Activated CD4-positive, CD25-positive, alpha-beta regulatory T cell (primary cell): ENCODE data around the gene PRELID1.

Experiments used
- DNase-seq, 4 experiments: peaks; one replicate each; lab custom pipeline; 2025; lab: John Stamatoyannopoulos, UW

Gene PRELID1

GRCh38 chr5:177314376-177315342, 11.1 kb downstream of the PRELID1 start:
- DNase-seq, result no peak

DNA sequence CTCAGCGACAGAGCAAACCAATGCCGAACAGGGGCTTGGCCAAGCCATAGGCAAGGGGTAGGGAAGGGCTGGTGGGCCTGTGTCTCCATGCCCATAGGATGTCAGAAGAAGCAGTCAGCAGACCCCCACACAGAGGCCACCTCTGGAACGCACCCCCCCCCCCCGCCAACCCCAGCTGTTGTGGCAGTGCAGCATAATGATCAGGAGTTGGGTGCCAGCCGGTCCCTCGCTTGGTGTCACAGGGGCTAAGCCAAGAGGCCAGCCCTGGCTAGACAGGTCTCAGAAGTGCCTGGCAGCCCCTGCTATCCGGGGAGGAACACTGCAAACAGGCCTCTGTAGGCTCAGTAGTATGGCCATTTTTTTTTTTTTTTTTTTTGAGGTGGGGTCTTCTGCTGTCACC, 11.8 kb downstream of the PRELID1 start:
- DNase-seq, result no peak

DNA sequence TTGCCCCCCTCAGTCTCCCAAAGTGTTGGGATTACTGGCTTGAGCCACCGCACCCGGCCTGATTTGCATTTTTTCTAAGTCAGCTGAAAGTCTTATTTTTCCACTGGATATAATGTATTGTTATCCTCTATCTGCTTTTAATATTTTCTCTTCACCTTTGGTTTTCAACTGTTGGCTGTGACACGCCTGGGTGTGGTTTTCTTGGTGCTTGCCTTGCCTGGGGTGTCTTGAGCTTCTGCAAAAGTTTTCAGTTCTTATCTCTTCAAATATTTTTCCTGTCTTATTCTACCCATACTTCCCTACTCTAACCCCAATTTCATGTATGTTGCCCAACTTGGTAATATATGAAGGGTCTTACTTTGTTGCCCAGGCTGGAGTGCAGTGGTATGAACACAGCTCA, 12.4 kb downstream of the PRELID1 start:
- no peak for DNase-seq

DNA sequence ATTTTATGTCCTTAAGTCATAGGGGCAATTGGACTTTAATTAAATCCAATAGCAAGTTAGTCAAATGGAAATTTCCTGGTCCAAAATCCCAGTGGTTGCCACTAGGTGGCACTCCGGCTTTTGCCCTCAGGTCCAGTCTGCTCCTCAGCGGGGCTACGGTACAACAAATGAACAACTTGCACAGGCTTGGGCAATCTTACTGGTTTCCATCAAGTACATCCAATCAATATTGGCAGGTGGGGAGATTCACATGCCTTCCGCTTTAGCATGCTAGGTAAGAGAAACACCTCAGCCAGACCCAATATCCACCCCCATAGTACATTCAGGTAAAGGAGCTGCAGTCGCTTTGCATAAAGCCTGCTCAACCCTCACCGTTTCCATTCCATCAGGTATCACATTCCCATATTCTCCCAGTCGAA, 14.4 kb downstream of the PRELID1 start:
- DNase-seq, result peak; percentile 43 to 65 (median 50)

GRCh38 chr5:177319913-177320588, 16.5 kb downstream of the PRELID1 start:
- DNase-seq, result no peak

- no peak for DNase-seq
These were observed 17.3 kb downstream of the PRELID1 start for GRCh38 chr5:177320879-177321278.

- DNase-seq, result no peak
These were observed 22.3 kb downstream of the PRELID1 start for GRCh38 chr5:177325868-177326381.

GRCh38 chr5:177327539-177328522, 24.2 kb downstream of the PRELID1 start:
- no peak for DNase-seq

DNA sequence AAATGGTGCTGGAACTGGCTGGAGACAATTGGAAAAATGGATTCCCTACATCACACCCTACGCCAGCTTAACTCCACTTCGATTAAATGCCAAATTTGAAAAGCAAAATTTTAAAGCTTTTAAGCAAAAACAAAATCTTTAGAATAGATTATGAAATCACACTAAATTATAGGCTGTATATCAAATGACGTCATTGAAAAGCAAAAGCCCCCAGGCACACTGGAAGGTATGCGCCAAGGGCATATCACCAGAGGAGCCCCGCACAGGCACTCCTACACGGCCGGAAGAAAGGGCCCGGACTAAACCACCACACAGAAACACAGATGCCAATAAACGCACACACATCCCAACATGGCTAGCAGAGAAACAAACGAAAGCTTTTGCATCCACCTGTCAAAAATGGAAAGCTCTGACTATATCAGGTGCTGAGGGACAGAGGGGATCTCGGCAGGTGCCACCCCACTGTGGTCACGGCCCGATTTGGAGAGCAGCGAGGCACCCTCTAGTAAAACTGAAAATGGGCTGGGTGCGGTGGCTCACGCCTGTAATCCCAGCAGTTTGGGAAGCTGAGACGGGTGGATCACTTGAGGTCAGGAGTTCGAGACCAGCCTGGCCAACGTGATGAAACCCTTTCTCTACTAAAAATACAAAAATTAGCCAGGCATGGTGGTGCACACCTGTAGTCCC, 25.1 kb downstream of the PRELID1 start:
- no peak for DNase-seq

DNA sequence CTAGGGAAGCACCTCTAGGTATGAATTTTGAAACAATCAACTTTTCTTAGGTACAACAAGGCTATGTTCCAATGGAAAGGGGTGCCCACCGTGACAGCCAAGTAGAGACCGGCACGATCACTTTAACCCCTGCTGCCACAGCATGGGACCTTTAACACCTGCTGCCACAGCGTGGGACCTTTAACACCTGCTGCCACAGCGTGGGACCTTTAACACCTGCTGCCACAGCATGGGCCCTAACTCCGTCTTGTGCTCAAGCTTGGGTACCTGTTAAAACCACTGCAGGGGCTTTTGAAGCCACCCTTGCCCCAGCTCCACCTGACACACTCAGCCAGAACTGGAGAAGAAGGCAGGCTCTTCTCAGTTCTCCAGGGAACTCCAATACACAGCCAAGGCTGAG, 26.3 kb downstream of the PRELID1 start:
- no peak for DNase-seq

DNA sequence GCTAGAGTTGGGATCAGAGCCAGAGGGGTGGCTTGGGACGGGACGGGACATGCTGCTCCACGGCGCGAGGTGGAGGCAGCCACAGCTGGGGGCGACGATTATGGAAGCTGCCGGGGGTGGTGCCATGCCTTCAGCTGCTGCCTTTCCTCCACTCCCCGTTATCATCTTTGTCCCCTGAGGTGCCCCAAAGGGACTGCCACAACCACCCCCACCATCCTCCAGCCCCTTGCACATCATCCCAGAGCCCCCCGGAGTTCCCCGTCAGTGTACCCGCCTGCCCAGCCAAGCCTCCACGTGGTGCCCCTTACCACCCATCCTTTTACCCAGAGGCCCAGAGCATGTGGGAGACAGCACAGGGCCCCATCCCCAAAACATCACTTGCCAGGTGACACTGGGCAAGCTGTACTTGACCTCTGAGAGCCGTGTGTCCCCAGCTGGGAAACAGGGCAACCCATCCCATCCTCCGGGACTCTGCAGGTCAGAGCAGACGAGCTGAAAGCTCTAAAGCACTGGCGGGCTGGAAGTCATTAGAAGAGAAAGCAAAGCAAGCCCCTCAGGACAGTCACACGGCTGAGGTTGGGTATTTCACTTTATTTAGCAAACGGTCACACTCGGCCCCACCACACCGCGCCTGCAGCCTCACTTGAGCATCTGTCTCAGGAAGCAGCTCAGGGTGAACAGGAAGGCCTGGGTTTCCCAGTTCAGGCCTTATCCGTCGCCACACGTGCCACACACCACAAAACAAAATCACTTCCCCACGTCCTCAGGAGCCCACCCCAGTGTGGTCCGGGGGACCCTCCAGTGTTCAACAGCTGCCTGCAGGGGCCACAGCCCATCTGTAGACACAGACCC, 27.6 kb downstream of the PRELID1 start:
- no peak for DNase-seq

- DNase-seq, result no peak
These were observed 28.7 kb downstream of the PRELID1 start for GRCh38 chr5:177332031-177332895.

DNA sequence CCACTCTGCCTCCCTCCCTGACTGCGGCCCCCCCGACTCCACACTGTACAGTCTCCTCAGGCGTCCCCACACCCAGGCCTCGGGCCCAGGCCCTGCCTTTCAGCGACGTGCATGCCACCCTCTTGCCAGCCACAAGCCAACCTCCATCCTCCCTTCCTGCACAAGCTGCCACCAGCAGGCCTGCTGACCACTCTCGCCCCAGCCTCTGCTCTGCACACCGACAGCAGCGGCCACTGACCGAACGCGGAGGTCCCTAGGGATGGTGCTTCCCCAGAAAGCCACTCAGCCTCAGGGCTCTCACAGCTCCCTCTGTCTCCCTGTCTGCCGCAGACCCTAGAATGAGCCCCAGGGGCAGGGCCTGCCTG, 29.3 kb downstream of the PRELID1 start:
- no peak for DNase-seq

DNA sequence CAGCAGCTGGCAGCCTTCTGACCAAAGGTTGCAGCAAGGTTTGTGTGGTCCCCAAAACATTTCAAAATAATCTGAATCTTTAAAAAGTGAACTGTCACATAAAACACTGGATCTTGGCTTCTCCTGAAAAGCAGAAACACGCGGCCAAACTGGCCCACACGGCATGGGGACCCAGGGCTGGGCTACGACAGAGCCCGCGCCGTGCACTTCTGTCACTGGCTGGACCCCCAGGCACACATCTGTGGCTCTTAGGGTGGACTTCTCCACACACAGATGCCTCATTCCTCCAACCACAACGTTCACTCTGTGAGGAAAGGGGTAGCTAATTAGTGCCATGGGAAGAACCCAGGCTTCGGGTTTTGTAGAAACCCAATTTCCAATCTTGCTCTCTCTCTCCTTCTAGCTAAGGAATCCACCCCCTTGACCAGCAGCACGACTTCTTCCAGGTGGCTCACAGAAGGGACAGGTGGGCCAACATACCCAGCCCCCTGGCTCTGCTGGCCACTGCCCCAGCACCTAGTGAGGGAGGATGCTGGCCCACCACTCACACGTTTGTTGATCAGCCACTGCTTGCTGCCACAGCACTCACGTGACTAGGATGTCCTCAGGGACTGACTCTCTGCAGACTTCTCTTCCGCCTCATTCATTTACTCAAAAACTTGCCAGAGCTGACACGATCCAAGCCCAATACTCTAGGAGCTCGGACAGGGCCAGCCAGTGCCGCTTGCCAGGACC, 30.0 kb downstream of the PRELID1 start:
- DNase-seq, result no peak

- no peak for DNase-seq
These were observed 30.6 kb downstream of the PRELID1 start for GRCh38 chr5:177334155-177334551.

GRCh38 chr5:177334781-177335700, 31.4 kb downstream of the PRELID1 start:
- DNase-seq, result no peak

GRCh38 chr5:177335701-177336065, 32.1 kb downstream of the PRELID1 start:
- no peak for DNase-seq

DNA sequence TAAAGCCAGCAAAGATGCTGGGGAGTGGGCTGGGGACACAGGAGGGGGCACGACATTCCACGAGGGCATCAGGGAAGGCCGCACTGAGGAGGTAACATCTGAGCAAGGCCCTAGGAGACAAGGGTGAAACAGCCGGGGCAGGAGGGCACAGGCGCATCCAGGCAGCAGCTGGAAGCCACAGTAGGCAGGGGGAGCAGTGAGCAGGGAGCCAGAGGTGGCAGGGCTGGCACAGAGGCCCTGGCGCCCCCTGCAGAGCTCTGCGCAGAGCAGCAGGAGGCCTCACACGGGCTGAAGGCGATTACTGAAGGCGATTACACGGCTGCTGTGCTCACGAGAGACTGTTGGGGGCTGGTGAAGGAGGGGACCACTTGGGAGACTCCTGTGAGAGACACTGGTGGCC, 32.5 kb downstream of the PRELID1 start:
- DNase-seq, result no peak
